GM19438 (cell line): ENCODE data around the gene IL1B.
A peak's percentile ranks its signal among the peaks of the same experiment; 100 is the strongest.

ENCODE experiments used
- ATAC-seq: cut with Tn5 transposase; IDR thresholded peaks from one replicate; pipeline ENCODE4 v1.9.1; 2021; ENCODE audit warnings: low read depth; ENCODE audit not compliant: unreplicated experiment

Gene IL1B

DNA sequence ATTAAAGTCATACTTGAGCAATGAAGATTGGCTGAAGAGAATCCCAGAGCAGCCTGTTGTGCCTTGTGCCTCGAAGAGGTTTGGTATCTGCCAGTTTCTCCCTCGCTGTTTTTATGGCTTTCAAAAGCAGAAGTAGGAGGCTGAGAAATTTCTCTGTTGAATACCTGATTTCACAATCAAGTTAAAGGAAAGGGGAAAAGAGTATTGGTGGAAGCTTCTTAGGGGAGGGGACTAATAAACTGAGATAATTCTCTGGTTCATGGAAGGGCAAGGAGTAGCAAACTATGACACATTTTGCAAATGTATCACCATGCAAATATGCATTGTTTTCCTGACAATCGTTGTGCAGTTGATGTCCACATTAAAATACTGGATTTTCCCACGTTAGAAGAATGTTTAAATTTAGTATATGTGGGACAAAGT is at the start of gene IL1B:
Gene IL1B, minus strand, starts transcription at position 85 of the 423 bp plus-strand sequence. CDS start 550 bp downstream, outside the sequence.
- no peak for ATAC-seq

GRCh38 chr2:112886291-112886690 is 49.7 kb upstream of the IL1B start:
- ATAC-seq, result no peak

DNA sequence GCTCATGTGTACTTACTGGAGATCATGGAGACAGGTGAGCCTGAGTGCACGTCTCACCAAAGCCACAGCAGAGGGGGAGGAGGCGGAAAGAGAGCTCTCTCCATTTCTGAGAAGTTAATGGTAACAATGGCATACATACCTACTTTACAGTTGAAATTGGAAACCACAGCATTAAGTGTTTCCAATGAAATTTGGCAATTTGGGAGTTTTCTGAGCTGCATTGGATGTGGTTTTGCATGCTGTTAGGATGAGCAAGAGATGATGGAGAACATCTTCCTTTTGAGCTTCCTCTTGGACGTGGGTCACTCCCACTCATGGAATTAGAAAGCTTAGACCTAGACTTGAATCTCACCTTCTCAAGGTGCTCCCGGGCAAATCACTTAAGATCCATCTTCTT is 48.9 kb upstream of the IL1B start:
- ATAC-seq, result no peak

DNA sequence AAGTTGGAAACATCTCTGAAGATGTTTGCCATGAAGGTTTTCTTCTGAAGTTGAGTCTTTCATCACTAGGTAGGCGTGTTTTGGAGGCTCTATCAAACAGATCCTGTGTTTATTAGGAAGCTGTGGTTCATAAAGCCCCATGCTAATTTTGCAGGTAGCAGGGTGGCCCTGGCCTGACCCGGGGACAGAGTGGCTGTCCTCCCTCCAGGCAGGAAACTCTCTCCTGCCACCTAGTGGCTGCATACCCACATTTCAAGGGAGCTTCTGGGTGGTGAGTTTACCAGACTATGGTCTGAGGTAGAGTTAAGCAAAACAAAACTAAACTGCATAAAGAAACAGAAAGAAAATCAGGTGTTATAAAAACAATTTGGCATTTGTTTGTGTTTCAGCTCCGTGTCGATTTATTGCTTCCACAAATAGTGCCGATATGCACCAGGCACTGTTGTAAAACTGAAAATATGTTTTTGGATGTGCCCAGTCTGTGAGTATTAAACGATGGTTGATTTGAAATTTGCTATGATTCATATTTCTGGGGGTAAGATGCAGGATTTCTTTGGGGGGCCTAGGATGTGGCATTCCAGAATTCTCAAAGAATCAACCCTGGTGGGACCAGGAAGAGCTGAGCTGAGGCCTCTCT is 48.4 kb upstream of the IL1B start:
- ATAC-seq, result no peak

- ATAC-seq, result no peak
Measured at GRCh38 chr2:112883669-112884068, 47.1 kb upstream of the IL1B start.

DNA sequence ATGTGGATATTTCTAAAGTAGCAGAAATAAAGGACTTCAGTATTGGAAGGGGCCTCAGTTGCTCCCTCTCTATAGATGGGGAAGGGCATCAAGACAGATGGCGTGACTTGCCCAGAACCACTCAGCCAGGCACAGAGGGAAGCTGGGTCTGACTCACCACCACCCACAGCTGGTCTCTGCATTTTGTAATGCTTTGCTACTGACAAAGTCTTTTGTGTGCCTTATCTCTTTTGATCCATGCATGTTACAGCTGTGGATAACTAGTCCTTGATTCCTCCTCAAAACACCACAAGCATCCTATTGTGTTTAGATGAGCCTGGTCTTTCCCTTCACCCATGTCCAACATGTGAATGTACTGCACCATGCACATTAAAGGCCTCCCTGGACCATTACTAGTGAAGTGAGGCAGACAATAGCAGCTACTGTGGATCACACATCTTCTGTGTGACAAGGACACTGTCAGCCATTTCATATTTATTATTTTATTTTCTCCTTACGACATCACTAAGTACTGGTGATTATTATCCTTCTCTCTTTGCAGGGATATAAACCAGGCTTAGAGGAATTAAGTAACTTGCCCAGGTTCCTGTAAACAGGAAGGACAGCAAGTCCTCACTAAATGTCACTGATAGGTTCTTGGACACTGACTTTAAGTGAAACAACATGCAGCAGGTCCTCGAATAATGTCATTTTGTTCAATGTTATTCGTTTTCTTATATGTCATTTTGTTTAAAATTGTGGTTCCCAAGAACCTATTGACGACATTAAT is 44.8 kb upstream of the IL1B start:
- peak; percentile 57 for ATAC-seq

- no peak for ATAC-seq
Measured at GRCh38 chr2:112880696-112881095, 44.1 kb upstream of the IL1B start.

DNA sequence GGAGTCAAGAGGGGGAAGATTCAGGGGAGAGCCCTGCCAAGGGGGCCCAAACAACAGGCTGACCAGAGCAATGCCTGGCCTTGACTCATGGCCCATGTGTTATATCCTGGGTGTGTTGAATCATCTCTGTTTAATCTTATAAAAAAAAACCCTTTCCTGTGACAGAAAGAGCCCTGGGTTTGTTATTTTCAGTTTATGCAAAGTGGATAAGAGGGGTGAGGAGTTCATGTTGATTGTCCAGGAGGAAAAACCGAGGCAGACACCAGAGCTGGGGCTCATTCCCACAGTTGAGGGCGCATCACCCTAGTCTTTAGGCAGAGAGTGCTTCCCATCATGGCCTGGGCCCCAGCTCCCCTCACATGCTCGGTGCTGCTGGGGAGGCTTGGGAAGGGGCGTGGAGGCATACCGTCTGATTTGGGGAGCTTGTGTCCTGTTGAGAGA is 43.5 kb upstream of the IL1B start:
- ATAC-seq, result no peak

DNA sequence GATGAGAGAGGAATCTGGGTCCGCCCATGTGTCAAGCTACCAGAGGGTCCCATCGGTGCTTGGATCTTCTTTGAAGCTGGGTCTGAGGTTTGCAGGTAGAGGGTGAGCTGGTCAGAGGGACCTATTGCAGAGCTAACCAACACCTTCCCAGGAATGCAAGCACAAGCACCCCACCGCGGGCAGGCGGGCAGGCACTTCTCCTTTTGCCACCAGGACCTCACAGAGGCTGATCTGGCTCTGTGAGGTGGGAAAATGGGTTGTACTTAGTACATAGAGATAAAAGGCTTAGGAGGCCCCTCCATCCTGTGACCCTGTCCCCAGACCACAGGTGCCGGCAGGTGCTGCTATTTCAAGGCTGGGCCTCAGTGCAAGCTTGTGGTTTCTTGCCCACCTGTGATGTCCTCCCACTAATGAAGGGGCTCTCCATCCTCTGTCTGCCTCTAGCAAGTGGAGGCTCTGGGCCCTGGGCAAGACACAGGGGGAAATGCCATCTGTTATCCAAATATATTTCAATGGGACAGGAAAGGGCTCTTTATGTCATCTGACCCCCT is 43.0 kb upstream of the IL1B start:
- ATAC-seq, result no peak

- ATAC-seq, result no peak
Measured at GRCh38 chr2:112877423-112877822, 40.8 kb upstream of the IL1B start.

DNA sequence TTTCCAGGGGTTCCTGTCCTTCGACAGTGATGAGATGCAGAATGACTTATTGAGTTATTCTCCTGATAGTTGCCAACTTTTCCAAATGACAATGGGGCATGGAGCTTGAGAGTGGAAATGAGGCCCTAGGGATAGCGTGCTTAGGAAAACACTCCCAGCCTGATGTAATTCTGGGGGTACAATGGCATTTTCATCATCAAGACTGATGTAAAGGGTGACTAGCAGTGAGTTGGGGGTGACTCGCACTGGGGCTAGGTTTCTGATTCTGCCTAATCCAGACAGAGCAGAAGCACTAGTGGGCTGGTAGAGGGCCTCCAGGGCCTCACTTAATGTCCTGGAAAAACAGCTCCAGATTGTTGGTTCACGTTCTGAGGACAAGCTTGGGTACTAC is 40.4 kb upstream of the IL1B start:
- no peak for ATAC-seq

DNA sequence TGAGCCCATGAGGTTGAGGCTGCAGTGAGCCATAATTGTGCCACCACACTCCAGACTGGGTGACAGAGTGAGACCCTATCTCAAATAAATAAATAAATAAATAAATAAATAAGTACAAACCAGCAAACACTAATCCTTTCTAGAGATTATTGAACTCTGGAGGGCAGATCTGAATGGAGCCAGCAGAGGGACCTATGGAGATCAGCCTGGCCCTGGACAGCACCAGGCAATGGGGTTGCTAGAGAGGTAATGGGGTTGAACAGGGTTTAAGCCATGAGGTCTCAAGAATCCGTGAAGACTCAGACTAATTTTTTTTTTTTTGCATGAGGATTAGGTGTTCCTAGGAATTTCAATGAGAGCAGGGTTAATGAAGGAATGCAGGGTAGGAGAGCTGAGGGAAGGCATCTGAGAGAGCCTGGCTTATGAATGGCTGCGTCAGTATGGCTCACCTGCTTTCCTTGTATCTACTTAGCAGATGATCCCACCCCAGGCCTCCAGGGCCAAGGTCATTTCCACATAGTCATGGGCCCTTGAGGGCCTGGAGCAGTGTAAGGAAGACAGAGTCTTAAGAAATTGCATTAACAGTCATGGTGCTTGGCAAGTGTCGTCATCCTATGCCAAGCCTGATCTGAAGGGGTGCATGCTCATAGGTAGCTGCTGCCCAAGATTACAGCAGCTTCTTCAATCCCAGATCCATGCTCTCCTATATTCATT is 39.8 kb upstream of the IL1B start:
- no peak for ATAC-seq

- ATAC-seq, result no peak
Measured at GRCh38 chr2:112870841-112871835, 34.6 kb upstream of the IL1B start.

DNA sequence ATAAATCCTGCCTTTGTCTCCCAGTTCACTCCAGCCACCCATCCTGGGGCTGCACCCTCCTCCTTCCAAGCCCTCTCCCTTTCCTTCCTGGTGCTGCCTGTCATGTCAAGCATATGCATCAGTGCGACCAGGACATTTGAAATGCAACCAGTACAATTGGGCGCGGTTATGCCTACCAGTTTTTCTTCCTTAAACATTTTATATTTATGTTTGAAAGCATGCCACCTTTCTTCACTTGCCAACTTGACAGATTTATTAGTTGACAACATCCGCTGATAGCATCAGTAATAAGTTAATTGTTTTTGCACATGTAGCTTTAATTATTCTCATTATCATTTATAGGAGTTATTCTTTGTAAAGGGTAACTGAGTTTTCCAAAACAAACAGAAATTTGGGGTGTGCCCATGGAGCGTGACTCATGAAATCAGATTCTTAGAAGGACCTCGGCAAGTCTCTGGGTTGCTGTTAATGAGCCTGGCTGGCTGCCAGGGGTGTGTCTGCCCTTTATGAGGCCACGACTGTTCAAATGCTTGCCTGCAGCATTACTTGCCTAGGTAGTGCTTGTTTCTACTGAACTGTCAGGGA is 32.8 kb upstream of the IL1B start:
- no peak for ATAC-seq

DNA sequence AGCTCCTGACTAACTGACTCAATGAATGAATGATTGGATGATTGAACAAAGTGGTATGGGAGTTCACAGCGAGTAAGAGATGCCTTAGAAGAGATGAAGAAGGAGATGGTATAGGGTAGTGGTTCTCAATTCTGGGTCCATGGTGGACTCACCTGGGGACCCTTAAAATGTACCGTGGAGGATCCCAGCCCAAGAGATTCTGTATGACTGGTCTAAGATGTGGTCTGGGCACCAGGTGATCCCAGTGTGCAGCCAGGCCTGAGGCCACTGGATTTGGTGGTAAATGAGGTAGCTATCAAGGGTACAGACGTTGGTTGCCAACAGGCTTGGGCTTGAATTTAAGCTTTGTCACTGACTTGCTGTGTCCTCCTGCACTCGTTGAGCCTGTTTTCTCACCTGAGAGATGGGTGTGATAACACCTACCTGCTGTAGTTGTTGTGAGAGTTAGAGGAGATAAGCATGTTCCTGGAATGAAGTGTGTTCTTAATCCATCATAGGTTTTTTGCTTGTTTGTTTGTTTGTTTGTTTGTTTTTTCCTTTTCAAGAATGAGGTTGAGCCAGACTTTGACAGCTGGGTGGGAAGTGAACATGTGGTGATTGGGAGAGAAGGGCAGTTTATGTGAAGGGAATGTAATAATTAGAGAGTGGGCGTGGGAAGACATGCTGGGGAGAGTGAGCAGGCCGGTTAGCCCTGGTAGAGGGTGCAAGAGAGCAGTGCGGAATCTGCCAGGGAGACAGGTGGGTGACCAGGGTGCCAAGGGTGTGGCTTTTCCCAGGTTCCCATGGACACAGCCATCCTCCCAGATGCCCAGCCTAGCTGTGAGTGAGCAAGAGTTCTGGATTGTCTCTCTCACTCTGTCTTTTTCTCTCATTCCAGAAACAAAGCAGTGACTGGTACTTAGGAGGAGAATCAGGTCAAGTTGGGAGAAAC is 31.4 kb upstream of the IL1B start:
- ATAC-seq, result no peak

- ATAC-seq, result no peak
Measured at GRCh38 chr2:112866128-112866835, 29.7 kb upstream of the IL1B start.

DNA sequence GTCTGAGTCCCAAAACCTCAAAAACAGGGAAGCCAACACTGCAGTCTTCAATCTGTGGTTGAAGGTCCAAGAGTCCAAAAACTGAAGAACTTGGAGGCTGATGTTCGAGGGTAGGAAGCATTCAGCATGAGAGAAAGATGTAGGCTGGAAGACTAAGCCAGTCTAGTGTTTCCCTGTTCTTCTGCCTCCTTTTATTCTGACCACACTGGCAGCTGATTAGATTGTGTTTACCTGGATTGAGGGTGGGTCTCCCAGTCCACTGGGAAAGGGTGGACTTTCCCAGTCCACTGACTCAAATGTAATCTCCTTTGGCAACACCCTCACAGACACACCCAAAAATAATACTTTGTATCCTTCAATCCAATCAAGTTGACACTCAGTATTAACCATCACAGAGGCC is 27.5 kb upstream of the IL1B start:
- no peak for ATAC-seq
